Esophagus muscularis mucosa (tissue), 4 donors: ENCODE data around the gene ACBD4. TPM values are rescaled to one million over a fixed set of nuclear protein-coding genes. Genes with fewer than 3 reads are reported as not detected.

ENCODE experiments used
- DNase-seq: peaks from one replicate; pipeline ENCODE4 v3.0.0-alpha.2; 2017; ENCODE audit errors: extremely low spot score
- H3K27ac ChIP-seq, 4 donors: fragments of 200-600 bp; sonication (generic); replicated peaks in 1 of 4; 1 replicate in 3 of 4; 2 replicates in 1 of 4; pipeline ENCODE4 v1.5.1; 2016 to 2019; ENCODE audit warnings: mild to moderate bottlenecking in 1 of 4
- H3K27me3 ChIP-seq, 4 donors: fragments of 200-600 bp; sonication (generic); one replicate each; pipeline versions ENCODE4 v1.5.1 to v1.6.0; 2016 to 2019
- H3K36me3 ChIP-seq, 4 donors: fragments of 200-600 bp; sonication (generic); one replicate each; pipeline ENCODE4 v1.5.1; 2016 to 2019
- H3K4me1 ChIP-seq, 4 donors: fragments of 200-600 bp; sonication (generic); one replicate each; pipeline ENCODE4 v1.5.1; 2016 to 2019
- H3K4me3 ChIP-seq, 4 donors: fragments of 200-600 bp; sonication (generic); 1 replicate in 2 of 4; 2 replicates in 2 of 4; pipeline ENCODE4 v1.5.1; 2016 to 2019; ENCODE audit warnings: mild to moderate bottlenecking in 4 of 4, moderate library complexity in 1 of 4
- H3K9me3 ChIP-seq, 4 donors: fragments of 200-600 bp; sonication (generic); 1 replicate in 3 of 4; 2 replicates in 1 of 4; pipeline ENCODE4 v1.5.1; 2016 to 2019
- EP300 ChIP-seq: sonication (generic); formaldehyde crosslinking; IDR thresholded peaks from one replicate; pipeline ENCODE4 v1.6.1; 2017; ENCODE audit warnings: antibody characterized with exemption
- POLR2A ChIP-seq: fragments of 450-650 bp; IDR thresholded peaks from one replicate; pipeline ENCODE4 v1.6.1; 2017; ENCODE audit warnings: antibody characterized with exemption, moderate library complexity, mild to moderate bottlenecking, low read depth
- POLR2AphosphoS5 ChIP-seq, 2 donors: sonication (generic); formaldehyde crosslinking; IDR thresholded peaks; one replicate each; pipeline ENCODE4 v1.6.1; 2017; ENCODE audit warnings: antibody characterized with exemption in 2 of 2
- WGBS: methylation state at CpG from one replicate; pipeline ENCODE4 v1.1.5; 2018; 5-methylcytosine and 5-hydroxymethylcytosine counted together
- intact Hi-C: fragments of 100-400 bp; cut with DNase I; formaldehyde crosslinking; loops from one replicate; pipeline ENCODE4 v1.15.1; 2023
- total RNA-seq, 4 donors: library from RNA; depleted of rRNA; stranded (reverse); fragments of >200 nt; gene quantifications; one replicate each; pipeline versions ENCODE4 v1.1.0 to v1.2.1, GENCODE V29; 2016
- TF ChIP-seq, protein P1 (sequence below), 3 experiments: fragments of 200-600 bp in 2 of 3; fragments of 450-650 bp in 1 of 3; sonication (generic) in 2 of 3; IDR thresholded peaks; one replicate each; pipeline ENCODE4 v1.5.1; 2017 to 2019; ENCODE audit warnings: antibody characterized with exemption in 3 of 3, mild to moderate bottlenecking in 2 of 3, moderate library complexity in 1 of 3

Gene ACBD4
- total RNA-seq, 4 donors from 2014 or later: 20.9 to 34.8 (median 23.5) TPM

DNA sequence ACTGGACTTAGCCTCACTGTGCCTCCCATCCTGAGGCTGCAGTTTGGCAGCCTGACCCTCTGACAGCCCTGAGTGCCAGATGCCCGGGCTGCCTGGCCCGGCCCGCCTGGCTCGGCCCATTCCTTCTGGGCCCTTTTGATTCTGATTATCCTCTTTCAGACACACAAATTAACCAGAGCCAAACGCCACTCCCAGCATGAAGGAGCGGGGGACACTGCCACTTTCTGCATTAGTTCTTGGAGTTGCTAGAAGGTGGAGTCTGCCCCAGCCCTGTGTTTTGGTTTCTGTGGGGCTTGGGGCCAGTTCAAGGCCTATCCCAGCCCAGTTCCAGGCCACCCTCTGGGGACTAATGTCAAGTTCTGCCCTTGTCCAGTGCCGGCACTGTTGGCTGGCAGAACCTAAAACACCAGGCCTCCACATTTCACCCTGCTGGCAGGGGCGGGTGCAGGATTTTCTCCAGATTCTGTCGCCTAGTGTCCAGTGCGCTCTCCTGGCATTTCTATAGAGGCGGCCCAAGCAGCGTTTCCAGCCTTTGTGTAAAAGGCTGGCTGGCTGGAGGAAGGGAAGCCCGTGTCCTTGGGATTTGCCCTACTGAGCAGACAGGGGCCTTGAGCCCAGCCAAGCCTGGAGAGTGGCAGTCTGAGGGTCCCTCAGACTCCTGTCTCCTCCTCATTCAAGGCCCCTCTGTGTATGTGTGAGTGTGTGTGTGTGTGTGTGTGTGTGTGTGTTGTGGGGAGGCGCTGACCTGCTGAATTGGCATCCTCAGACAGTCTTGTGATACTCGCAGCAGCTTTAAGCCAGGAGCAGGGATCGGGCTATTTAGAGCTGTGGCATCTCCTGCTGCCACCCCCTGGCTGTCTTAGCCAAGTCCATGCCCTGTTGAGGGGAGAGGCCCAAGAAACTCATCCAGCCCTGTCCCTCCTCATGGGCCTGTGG is 24.5 kb upstream of the ACBD4 start:
- no peaks in the 10 kb centered on the region for H3K9me3 ChIP-seq
- H3K36me3 ChIP-seq: peaks cover 0 to 75% (median 68%) of the 10 kb centered on the region in 4 donors
- no peak for DNase-seq
- intact Hi-C loops: no loop called here
- H3K27ac ChIP-seq: peak overlapping the region; percentile 81 to 85 (median 82)
- TF ChIP-seq POLR2A (no peak), EP300 (no peak), POLR2AphosphoS5 (IDR thresholded peaks at IDR 0.05) (no peak)
- TF ChIP-seq, protein P1, sequence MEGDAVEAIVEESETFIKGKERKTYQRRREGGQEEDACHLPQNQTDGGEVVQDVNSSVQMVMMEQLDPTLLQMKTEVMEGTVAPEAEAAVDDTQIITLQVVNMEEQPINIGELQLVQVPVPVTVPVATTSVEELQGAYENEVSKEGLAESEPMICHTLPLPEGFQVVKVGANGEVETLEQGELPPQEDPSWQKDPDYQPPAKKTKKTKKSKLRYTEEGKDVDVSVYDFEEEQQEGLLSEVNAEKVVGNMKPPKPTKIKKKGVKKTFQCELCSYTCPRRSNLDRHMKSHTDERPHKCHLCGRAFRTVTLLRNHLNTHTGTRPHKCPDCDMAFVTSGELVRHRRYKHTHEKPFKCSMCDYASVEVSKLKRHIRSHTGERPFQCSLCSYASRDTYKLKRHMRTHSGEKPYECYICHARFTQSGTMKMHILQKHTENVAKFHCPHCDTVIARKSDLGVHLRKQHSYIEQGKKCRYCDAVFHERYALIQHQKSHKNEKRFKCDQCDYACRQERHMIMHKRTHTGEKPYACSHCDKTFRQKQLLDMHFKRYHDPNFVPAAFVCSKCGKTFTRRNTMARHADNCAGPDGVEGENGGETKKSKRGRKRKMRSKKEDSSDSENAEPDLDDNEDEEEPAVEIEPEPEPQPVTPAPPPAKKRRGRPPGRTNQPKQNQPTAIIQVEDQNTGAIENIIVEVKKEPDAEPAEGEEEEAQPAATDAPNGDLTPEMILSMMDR (IDR thresholded peaks at IDR 0.05): no peak
- H3K4me3 ChIP-seq: no peak overlapping the region
- peaks cover 49 to 67% (median 65%) of the 10 kb centered on the region in 4 donors for H3K4me1 ChIP-seq
- 54% methylated on average over 14 of the region's 16 CpGs for whole genome bisulfite sequencing
- H3K27me3 ChIP-seq: no peaks in the 10 kb centered on the region

DNA sequence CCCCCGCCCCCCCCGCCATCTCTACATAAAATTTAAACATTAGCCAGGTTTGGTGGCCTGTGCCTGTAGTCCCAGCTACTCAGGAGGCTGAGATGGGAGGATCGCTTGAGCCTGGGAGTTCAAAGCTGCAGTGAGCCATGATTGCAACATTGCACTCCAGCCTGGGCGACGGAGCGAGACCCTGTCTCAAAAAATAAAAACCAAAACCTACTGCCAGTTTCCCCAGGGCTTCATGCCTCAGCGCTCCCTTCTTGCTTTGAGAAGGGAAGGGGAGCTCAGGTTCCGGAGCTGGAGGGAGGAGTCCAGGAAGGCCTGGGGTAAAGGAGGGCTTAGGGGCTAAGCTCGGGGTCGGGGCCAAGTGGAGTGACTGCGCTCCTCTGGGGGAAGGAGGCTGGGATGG is 23.6 kb upstream of the ACBD4 start:
- H3K27ac ChIP-seq: peak overlapping the region; percentile 81 to 85 (median 82)
- H3K4me1 ChIP-seq: peaks cover 42 to 58% (median 56%) of the 10 kb centered on the region in 4 donors
- no peak overlapping the region for H3K4me3 ChIP-seq
- peaks cover 0 to 75% (median 66%) of the 10 kb centered on the region in 4 donors for H3K36me3 ChIP-seq
- DNase-seq: no peak
- WGBS: 92% methylated on average over 9 of the region's 11 CpGs
- H3K27me3 ChIP-seq: no peaks in the 10 kb centered on the region
- H3K9me3 ChIP-seq: no peaks in the 10 kb centered on the region
- TF ChIP-seq POLR2AphosphoS5 (IDR thresholded peaks at IDR 0.05) (no peak), POLR2A (no peak), EP300 (no peak)
- TF ChIP-seq, protein P1 (IDR thresholded peaks at IDR 0.05): no peak
- intact Hi-C loops: no loop called here

DNA sequence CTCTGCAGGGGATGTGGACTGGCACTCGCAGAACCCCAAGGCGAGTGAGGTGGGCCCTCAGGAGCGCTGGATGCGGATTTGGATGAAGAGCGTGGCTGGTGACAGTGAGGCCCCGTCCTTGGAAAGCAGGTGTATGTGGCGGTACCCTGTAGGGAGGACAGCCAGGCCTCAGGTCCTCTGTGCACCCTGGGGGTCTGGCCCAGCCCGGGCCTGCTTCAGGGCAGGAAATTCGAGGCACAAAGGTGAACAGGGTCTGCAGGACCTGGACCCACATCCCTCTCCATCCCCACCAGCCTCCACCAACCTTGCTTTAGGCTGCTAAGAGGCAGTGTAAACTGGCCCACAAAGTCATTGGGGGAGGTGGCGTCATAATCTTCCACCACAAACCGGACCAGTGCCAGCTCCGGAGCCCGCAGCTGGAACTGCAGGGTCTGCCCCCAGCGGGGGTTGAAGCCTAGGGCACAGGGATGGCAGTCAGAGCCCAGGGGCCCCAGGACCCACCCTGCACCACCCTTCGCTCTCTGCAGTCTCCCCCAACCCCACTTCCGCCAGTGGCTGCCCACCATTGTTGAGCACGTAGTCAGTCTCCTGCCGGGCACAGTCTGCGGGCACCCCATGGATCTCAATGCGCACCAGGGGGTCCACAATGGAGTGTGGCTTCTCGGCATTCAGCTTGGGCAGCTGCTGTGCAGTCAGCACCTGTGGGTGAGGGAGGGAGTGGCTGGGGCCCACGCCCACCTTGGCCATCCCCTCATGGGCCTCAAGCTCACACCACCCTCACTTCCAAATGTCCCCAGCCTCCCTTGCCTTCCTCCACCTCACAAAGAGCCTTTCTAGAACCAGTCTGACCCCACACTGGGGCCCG is 22.7 kb upstream of the ACBD4 start:
- Histone ChIP-seq H3K36me3 (peaks cover 0 to 75% (median 65%) of the 10 kb centered on the region in 4 donors), H3K27me3 (no peaks in the 10 kb centered on the region), H3K4me1 (peaks cover 35 to 49% (median 47%) of the 10 kb centered on the region in 4 donors), H3K9me3 (no peaks in the 10 kb centered on the region), H3K4me3 (no peak overlapping the region), H3K27ac (peak overlapping the region; percentile 81 to 85 (median 82))
- TF ChIP-seq POLR2A (no peak), POLR2AphosphoS5 (IDR thresholded peaks at IDR 0.05) (no peak), EP300 (no peak)
- TF ChIP-seq, protein P1 (IDR thresholded peaks at IDR 0.05): no peak
- intact Hi-C loops: no loop called here
- no peak for DNase-seq
- WGBS: 92% methylated on average over 13 of the region's 23 CpGs

DNA sequence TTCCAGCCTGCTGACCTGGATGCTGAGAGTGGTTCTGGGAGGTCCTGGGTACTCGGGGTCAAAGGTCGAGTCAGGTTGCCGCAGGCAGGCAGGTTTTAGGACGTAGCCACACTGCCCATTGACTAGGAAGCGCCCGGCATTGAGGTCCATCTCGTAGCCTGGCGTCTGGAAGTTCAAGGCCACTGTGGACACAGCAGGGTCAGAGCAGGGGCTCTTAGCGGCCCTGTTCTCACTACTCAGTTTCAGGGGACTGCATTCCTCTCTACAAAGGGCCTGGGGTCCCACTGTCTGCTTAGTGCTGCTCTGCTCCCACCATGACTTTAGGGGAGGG is 22.1 kb upstream of the ACBD4 start:
- Histone ChIP-seq H3K4me3 (no peak overlapping the region), H3K27ac (peak overlapping the region in 3 of 4 donors; percentile 9 to 85 (median 84)), H3K4me1 (peaks cover 35 to 43% (median 41%) of the 10 kb centered on the region in 4 donors), H3K27me3 (no peaks in the 10 kb centered on the region), H3K36me3 (peaks cover 0 to 75% (median 64%) of the 10 kb centered on the region in 4 donors), H3K9me3 (no peaks in the 10 kb centered on the region)
- DNase-seq: no peak
- TF ChIP-seq POLR2AphosphoS5 (IDR thresholded peaks at IDR 0.05) (no peak), POLR2A (no peak), EP300 (no peak)
- TF ChIP-seq, protein P1 (IDR thresholded peaks at IDR 0.05): no peak
- 79% methylated on average over 4 of the region's 9 CpGs for WGBS
- intact Hi-C loops: no loop called here
